ENCODE data around the gene CYP21A2.

DNA sequence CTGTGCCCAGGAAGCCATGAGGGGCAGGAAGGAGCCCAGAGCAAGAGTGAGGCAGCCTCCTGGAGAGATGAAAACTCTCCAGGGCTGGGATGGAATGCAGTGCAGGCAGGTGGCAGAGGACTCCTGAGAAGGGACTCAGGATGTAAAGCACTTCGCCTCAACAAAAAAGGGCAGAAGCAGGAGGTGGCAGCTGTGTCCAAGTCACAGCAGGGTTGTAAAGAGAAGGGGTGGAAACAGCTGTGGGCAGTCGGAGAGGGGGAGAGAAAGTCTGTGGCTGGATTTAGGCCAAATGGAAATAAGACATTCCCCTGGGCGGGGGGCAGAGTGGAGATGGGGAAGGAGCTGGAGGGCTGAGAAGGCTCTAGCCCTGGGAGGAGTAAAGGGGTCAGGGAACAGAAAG, 34.9 kb downstream of the CYP21A2 start:
- TF ChIP-seq, protein P1, sequence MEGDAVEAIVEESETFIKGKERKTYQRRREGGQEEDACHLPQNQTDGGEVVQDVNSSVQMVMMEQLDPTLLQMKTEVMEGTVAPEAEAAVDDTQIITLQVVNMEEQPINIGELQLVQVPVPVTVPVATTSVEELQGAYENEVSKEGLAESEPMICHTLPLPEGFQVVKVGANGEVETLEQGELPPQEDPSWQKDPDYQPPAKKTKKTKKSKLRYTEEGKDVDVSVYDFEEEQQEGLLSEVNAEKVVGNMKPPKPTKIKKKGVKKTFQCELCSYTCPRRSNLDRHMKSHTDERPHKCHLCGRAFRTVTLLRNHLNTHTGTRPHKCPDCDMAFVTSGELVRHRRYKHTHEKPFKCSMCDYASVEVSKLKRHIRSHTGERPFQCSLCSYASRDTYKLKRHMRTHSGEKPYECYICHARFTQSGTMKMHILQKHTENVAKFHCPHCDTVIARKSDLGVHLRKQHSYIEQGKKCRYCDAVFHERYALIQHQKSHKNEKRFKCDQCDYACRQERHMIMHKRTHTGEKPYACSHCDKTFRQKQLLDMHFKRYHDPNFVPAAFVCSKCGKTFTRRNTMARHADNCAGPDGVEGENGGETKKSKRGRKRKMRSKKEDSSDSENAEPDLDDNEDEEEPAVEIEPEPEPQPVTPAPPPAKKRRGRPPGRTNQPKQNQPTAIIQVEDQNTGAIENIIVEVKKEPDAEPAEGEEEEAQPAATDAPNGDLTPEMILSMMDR (IDR thresholded peaks at IDR 0.05), result no peak
- no peak for TF ChIP-seq POLR2A (IDR thresholded peaks at IDR 0.05)
